K562 (cell line): ENCODE data around the gene UNC80. TPM values are rescaled to one million over a fixed set of nuclear protein-coding genes. Genes with fewer than 3 reads are reported as not detected.

Experiments used
- ATAC-seq: fragments of 200-7000 bp; cut with Tn5 transposase; 3 replicates; pipeline ENCODE4 v1.9.1; 2020; ENCODE audit warnings: moderate library complexity
- BruUV-seq: library from RNA; stranded (reverse); fragments of 400-500 nt; replicated peaks from 2 replicates; lab custom pipeline; 2021; lab: Mats Ljungman, UMichigan
- CTCF ChIA-PET: fragments of 300-600 bp; formaldehyde crosslinking; extraction: SDS; loops from one replicate; lab custom pipeline; 2021; ENCODE audit warnings: low intra/inter-chr PET ratio; lab: Yijun Ruan, JAX
- POLR2A ChIA-PET: fragments of 300-600, 350-650 bp; sonication (Branson Sonifier 250); formaldehyde crosslinking; extraction: SDS; loops from one replicate; lab custom pipeline; 2021; ENCODE audit warnings: antibody characterized with exemption, inconsistent platforms; lab: Yijun Ruan, JAX
- DNase-seq, 4 experiments: peaks; one replicate each; pipeline versions ENCODE4 v3.0.0 to v3.0.0-alpha.2; 2011 to 2018; ENCODE audit warnings: low spot score in 3 of 4, mixed read lengths in 3 of 4; ENCODE audit errors: extremely low read depth in 1 of 4
- FAIRE-seq: peaks from 2 replicates; lab custom pipeline; 2011; peaks lifted over from hg19 to GRCh38; lab: Jason Lieb, UNC
- H2AFZ ChIP-seq: 2 replicates; pipeline ENCODE4 v1.6.0; 2011; ENCODE audit warnings: low read depth, low read length, control low read depth, inconsistent platforms
- H3K27ac ChIP-seq: fragments of 200-600 bp; 3 replicates; pipeline ENCODE4 v1.8.0; 2011; ENCODE audit warnings: low read depth, mild to moderate bottlenecking, control low read depth, inconsistent platforms, low read length, moderate library complexity, mixed read lengths; ENCODE audit errors: extremely low read depth
- H3K27me3 ChIP-seq, 2 experiments: fragments of 300-600 bp in 1 of 2; 2 replicates in 1 of 2; 3 replicates in 1 of 2; pipeline versions ENCODE4 v1.6.0 to v1.8.0; 2011; ENCODE audit warnings: inconsistent platforms in 2 of 2, low read length in 2 of 2, mild to moderate bottlenecking in 1 of 2, mixed read lengths in 1 of 2, moderate library complexity in 1 of 2; ENCODE audit not compliant: control insufficient read depth in 2 of 2, insufficient read depth in 2 of 2
- H3K36me3 ChIP-seq: fragments of 300-600 bp; 3 replicates; pipeline ENCODE4 v1.8.0; 2011; ENCODE audit warnings: mild to moderate bottlenecking, low read length, inconsistent platforms; ENCODE audit not compliant: control insufficient read depth, insufficient read depth
- H3K4me1 ChIP-seq, 2 experiments: fragments of 200-600 bp in 1 of 2; replicated peaks in 1 of 2; 2 replicates in 1 of 2; 3 replicates in 1 of 2; pipeline versions ENCODE4 v1.5.1 to v1.8.0; 2011; ENCODE audit warnings: inconsistent platforms in 2 of 2, low read length in 2 of 2, mild to moderate bottlenecking in 1 of 2, mixed read lengths in 1 of 2, moderate library complexity in 1 of 2; ENCODE audit not compliant: control insufficient read depth in 2 of 2, insufficient read depth in 2 of 2
- H3K4me2 ChIP-seq: 2 replicates; pipeline ENCODE4 v1.6.1; 2011; ENCODE audit warnings: low read length, control low read depth, inconsistent platforms, mixed read lengths; ENCODE audit not compliant: insufficient read depth
- H3K4me3 ChIP-seq: fragments of 200-600 bp; sonication (generic), shearing (Covaris generic); 2 replicates; pipeline ENCODE4 v1.5.1; 2016; ENCODE audit warnings: control low read depth, inconsistent platforms
- H3K79me2 ChIP-seq: fragments of 200-600 bp; 3 replicates; pipeline ENCODE4 v1.8.0; 2011; ENCODE audit warnings: low read length, inconsistent platforms; ENCODE audit not compliant: control insufficient read depth, insufficient read depth
- H3K9ac ChIP-seq, 2 experiments: 2 replicates each; pipeline versions ENCODE4 v1.6.0 to v1.6.1; 2011; ENCODE audit warnings: low read depth in 2 of 2, low read length in 2 of 2, control low read depth in 1 of 2, inconsistent platforms in 1 of 2, mild to moderate bottlenecking in 1 of 2, mixed read lengths in 1 of 2; ENCODE audit not compliant: insufficient read depth in 1 of 2
- H3K9me1 ChIP-seq: one replicate; pipeline ENCODE4 v1.6.0; 2011; ENCODE audit warnings: inconsistent platforms, mild to moderate bottlenecking, low read length, moderate library complexity; ENCODE audit not compliant: control insufficient read depth, insufficient read depth
- H3K9me3 ChIP-seq: replicated peaks from 2 replicates; pipeline ENCODE4 v1.5.1; 2011; ENCODE audit warnings: low read depth, low read length, inconsistent platforms; ENCODE audit not compliant: control insufficient read depth, insufficient read depth
- H4K20me1 ChIP-seq: replicated peaks from 2 replicates; pipeline ENCODE4 v1.6.1; 2011; ENCODE audit warnings: low read length, inconsistent platforms, mixed read lengths; ENCODE audit not compliant: control insufficient read depth, insufficient read depth
- ATF7 ChIP-seq: fragments of 450-650 bp; IDR thresholded peaks from 2 replicates; pipeline ENCODE4 v1.7.1; 2014; ENCODE audit warnings: mild to moderate bottlenecking, moderate library complexity
- BACH1 ChIP-seq: fragments of 200-800 bp; sonication (Bioruptor generic); IDR thresholded peaks from 2 replicates; pipeline ENCODE4 v1.6.1; 2016; ENCODE audit warnings: missing genetic modification characterization, missing compliant biosample characterization
- KLF10 ChIP-seq: fragments of 250-450 bp; sonication (Bioruptor Pico); IDR thresholded peaks from 2 replicates; pipeline ENCODE4 v1.6.1; 2021; ENCODE audit warnings: matching md5 sums
- PCBP2 ChIP-seq: fragments of 200-400 bp; formaldehyde crosslinking; IDR thresholded peaks from 2 replicates; pipeline ENCODE4 v1.6.1; 2018; ENCODE audit warnings: low read length, low read depth, mild to moderate bottlenecking, moderate library complexity; ENCODE audit not compliant: poor library complexity, severe bottlenecking
- SMARCC2 ChIP-seq: fragments of 450-650 bp; IDR thresholded peaks from 2 replicates; pipeline ENCODE4 v1.6.1; 2017; ENCODE audit warnings: antibody characterized with exemption, moderate library complexity, mild to moderate bottlenecking, low read depth
- SOX6 ChIP-seq: fragments of 450-650 bp; IDR thresholded peaks from 2 replicates; pipeline ENCODE4 v1.6.1; 2014; ENCODE audit warnings: mild to moderate bottlenecking
- TCF7L2 ChIP-seq: fragments of 150-350 bp; IDR thresholded peaks from 2 replicates; pipeline ENCODE4 v1.6.1; 2016; ENCODE audit warnings: low read depth, mild to moderate bottlenecking, low read length, moderate library complexity
- ZNF165 ChIP-seq: fragments of 250-450 bp; sonication (Bioruptor Pico); IDR thresholded peaks from 2 replicates; pipeline ENCODE4 v1.4.0; 2020; ENCODE audit warnings: borderline replicate concordance
- ZNF175 ChIP-seq: fragments of 200-800 bp; sonication (Bioruptor generic); IDR thresholded peaks from 2 replicates; pipeline ENCODE4 v1.6.1; 2016; ENCODE audit warnings: low read depth, mild to moderate bottlenecking, missing genetic modification characterization, missing compliant biosample characterization
- in situ Hi-C: fragments of 300-500 bp; cut with MboI; formaldehyde crosslinking; loops from 4 replicates; pipeline ENCODE4 v1.15.0; 2018; ENCODE audit warnings: inconsistent platforms, mixed read lengths
- intact Hi-C: fragments of 100-400 bp; cut with micrococcal nuclease; formaldehyde crosslinking; loops from 2 replicates; pipeline ENCODE4 v1.14.2; 2022
- polyA plus RNA-seq, 8 experiments: library from polyadenylated mRNA; depleted of rRNA in 4 of 8; stranded (reverse) in 5 of 8; unstranded in 3 of 8; fragments of >200 nt; fragmentation: Nextera tagmentation in 2 of 8; fragmentation: Illumina TruSeq in 1 of 8; extraction: Ambion mirVana in 2 of 8; extraction: Trizol in 1 of 8; gene quantifications; 2 replicates each; pipeline versions ENCODE4 v1.2.1 to v1.2.3, GENCODE V29; 2011 to 2014; ENCODE audit warnings: inconsistent platforms in 1 of 8, missing spikeins in 1 of 8
- total RNA-seq, 7 experiments: library from RNA; depleted of rRNA in 6 of 7; stranded (reverse); fragments of >200 nt in 6 of 7; fragmentation: Illumina TruSeq in 2 of 7; extraction: Trizol in 2 of 7; gene quantifications; 2 replicates each; pipeline versions ENCODE4 v1.2.1 to v1.2.3, GENCODE V29; 2011 to 2021; ENCODE audit warnings: low replicate concordance in 1 of 7
- TF ChIP-seq, protein P1 (sequence below): fragments of 450-650 bp; IDR thresholded peaks from 2 replicates; pipeline ENCODE4 v1.6.1; 2016; ENCODE audit warnings: low read depth, mild to moderate bottlenecking, moderate library complexity
- TF ChIP-seq, protein P2 (sequence below), 2 experiments: fragments of 450-650 bp; IDR thresholded peaks; 2 replicates each; pipeline ENCODE4 v1.6.1; 2018; ENCODE audit warnings: mild to moderate bottlenecking in 2 of 2, low read depth in 1 of 2; ENCODE audit not compliant: partially characterized antibody in 2 of 2

Gene UNC80
- total and polyA plus RNA-seq, 9 of the 15 experiments (the other 6 are each of a cell fraction or from before 2014, with no cell fraction given), result under 0.01 to 0.04 (median 0.01) TPM; not detected in 5

DNA sequence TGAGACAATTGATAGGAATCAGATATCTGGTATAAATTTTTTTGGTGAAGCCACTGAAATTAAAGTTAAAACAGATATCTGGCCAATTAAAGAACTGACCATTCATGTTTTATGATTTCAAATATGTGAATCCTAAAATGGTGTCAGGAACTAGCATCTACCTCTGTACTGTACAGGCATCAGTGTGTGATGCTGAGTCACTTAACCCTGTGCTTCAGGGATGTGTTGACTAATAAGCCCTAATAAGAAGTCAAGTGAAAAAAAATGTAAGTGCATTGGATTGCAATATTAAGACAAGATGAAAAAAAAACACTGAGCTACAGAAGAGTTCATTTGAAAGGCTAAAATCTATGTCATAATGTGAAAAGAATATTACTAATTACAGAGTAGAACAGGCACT is 9.1 kb upstream of the UNC80 start:
- no TSS peak for BruUV-seq
- no peak for DNase-seq
- TF ChIP-seq PCBP2 (no peak), TCF7L2 (no peak), BACH1 (no peak), SOX6 (no peak), ZNF165 (no peak), ATF7 (no peak), ZNF175 (CRISPR knock-in tag) (no peak), SMARCC2 (no peak), KLF10 (no peak)
- TF ChIP-seq, protein P1, sequence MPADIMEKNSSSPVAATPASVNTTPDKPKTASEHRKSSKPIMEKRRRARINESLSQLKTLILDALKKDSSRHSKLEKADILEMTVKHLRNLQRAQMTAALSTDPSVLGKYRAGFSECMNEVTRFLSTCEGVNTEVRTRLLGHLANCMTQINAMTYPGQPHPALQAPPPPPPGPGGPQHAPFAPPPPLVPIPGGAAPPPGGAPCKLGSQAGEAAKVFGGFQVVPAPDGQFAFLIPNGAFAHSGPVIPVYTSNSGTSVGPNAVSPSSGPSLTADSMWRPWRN, result no peak
- TF ChIP-seq, protein P2, sequence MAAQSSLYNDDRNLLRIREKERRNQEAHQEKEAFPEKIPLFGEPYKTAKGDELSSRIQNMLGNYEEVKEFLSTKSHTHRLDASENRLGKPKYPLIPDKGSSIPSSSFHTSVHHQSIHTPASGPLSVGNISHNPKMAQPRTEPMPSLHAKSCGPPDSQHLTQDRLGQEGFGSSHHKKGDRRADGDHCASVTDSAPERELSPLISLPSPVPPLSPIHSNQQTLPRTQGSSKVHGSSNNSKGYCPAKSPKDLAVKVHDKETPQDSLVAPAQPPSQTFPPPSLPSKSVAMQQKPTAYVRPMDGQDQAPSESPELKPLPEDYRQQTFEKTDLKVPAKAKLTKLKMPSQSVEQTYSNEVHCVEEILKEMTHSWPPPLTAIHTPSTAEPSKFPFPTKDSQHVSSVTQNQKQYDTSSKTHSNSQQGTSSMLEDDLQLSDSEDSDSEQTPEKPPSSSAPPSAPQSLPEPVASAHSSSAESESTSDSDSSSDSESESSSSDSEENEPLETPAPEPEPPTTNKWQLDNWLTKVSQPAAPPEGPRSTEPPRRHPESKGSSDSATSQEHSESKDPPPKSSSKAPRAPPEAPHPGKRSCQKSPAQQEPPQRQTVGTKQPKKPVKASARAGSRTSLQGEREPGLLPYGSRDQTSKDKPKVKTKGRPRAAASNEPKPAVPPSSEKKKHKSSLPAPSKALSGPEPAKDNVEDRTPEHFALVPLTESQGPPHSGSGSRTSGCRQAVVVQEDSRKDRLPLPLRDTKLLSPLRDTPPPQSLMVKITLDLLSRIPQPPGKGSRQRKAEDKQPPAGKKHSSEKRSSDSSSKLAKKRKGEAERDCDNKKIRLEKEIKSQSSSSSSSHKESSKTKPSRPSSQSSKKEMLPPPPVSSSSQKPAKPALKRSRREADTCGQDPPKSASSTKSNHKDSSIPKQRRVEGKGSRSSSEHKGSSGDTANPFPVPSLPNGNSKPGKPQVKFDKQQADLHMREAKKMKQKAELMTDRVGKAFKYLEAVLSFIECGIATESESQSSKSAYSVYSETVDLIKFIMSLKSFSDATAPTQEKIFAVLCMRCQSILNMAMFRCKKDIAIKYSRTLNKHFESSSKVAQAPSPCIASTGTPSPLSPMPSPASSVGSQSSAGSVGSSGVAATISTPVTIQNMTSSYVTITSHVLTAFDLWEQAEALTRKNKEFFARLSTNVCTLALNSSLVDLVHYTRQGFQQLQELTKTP (IDR thresholded peaks at IDR 0.05; ENCODE audit: low read depth in 1 of 2, partially characterized antibody in 2 of 2), result no peak

More for the DNA sequence above, 9.1 kb upstream of the UNC80 start:
- Histone ChIP-seq H3K36me3 (no peaks in the 10 kb centered on the region), H4K20me1 (no peaks in the 10 kb centered on the region), H3K9ac (no peak overlapping the region), H3K79me2 (no peaks in the 10 kb centered on the region), H3K4me1 (no peaks in the 10 kb centered on the region), H3K27ac (no peak overlapping the region), H3K27me3 (no peaks in the 10 kb centered on the region), H3K4me2 (no peak overlapping the region), H2AFZ (no peak overlapping the region), H3K9me1 (no peaks in the 10 kb centered on the region), H3K4me3 (no peak overlapping the region), H3K9me3 (no peaks in the 10 kb centered on the region)
- in situ Hi-C loops, result no loop called here
- ChIA-PET CTCF (no interaction called here), POLR2A (no interaction called here)
- ATAC-seq, result no peak
- no peak for FAIRE-seq
- intact Hi-C loops, result no loop called here
